ENCODE data around the gene AIRE.
A peak's percentile ranks its signal among the peaks of the same experiment; 100 is the strongest.
"Not testable (repeated sequence)": the region's sequence is repeated elsewhere in the genome, so short reads cannot be mapped to it uniquely, and the experiment has no call there.

Gene AIRE

GRCh38 chr21:44267655-44268142, 18.0 kb upstream of the AIRE start:
- peak; percentile 20 for DNase-seq

GRCh38 chr21:44269090-44269489, 16.6 kb upstream of the AIRE start:
- DNase-seq: no peak

GRCh38 chr21:44271558-44272283, 14.0 kb upstream of the AIRE start:
- no peak for DNase-seq

GRCh38 chr21:44272284-44272858, 13.3 kb upstream of the AIRE start:
- no peak for DNase-seq

- no peak for DNase-seq
These were observed 12.6 kb upstream of the AIRE start for GRCh38 chr21:44273046-44273445.

GRCh38 chr21:44275041-44275440, 10.6 kb upstream of the AIRE start:
- no peak for DNase-seq

GRCh38 chr21:44279354-44280260, 6.1 kb upstream of the AIRE start:
- DNase-seq: no peak

GRCh38 chr21:44281801-44282200, 3.9 kb upstream of the AIRE start:
- no peak for DNase-seq

- DNase-seq: no peak
These were observed 3.3 kb upstream of the AIRE start for GRCh38 chr21:44282370-44282769.

GRCh38 chr21:44283211-44283785, 2.4 kb upstream of the AIRE start:
- DNase-seq: not testable (repeated sequence)

- no peak for DNase-seq
These were observed 1.7 kb upstream of the AIRE start for GRCh38 chr21:44283948-44284347.

- no peak for DNase-seq
These were observed 525 bp downstream of the AIRE start for GRCh38 chr21:44286086-44286715.

GRCh38 chr21:44286716-44287632, 1.3 kb downstream of the AIRE start:
- DNase-seq: peak; percentile 42

GRCh38 chr21:44288251-44289110, 2.8 kb downstream of the AIRE start:
- no peak for DNase-seq

- DNase-seq: no peak
These were observed 3.8 kb downstream of the AIRE start for GRCh38 chr21:44289381-44290010.

- no peak for DNase-seq
These were observed 4.8 kb downstream of the AIRE start for GRCh38 chr21:44290327-44291077.

- DNase-seq: no peak
These were observed 5.6 kb downstream of the AIRE start for GRCh38 chr21:44291078-44291935.

Measured in inflammatory macrophage treated with lipopolysaccharide for 4 hours (primary cell).